Frontal cortex (tissue), 4 donors: ENCODE results near the gene DAB2. TPM values are rescaled to one million over a fixed set of nuclear protein-coding genes. Genes with fewer than 3 reads are reported as not detected.
"Not testable (repeated sequence)": the region's sequence is repeated elsewhere in the genome, so short reads cannot be mapped to it uniquely, and the experiment has no call there.

Experiments
- DNase-seq, 2 donors: peaks; one replicate each; pipeline ENCODE4 v3.0.0; 2012; ENCODE audit warnings: low spot score in 2 of 2
- FAIRE-seq: peaks from 2 replicates; lab custom pipeline; 2012; peaks lifted over from hg19 to GRCh38; lab: Jason Lieb, UNC
- total RNA-seq: library from RNA; depleted of rRNA; stranded (reverse); fragments of >200 nt; gene quantifications from one replicate; pipeline ENCODE4 v1.2.3, GENCODE V29; 2014
- donor health status: control.
- donor health status: control.
- donor health status: control.

Gene DAB2
- total RNA-seq, 1 donor from 2014 or later = 8.6 TPM

DNA sequence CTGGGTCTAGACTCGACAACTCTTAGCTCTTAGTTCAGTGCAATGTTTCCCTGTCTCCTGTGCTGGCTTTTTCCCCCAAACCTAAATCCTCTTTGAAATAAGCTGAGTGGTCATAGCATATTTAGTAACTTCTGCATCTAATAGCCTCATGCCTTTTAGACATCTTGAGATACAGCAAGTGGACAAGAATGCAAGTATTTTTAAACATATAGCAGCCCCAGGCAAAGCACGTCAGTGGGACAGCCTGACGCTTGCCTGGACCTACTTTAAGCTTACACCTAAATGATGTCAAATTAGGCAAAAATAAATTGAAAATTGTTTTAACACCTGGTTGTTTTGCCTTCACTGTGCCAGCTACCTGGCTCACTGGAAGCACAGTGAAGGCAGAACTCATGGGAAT is 68.5 kb downstream of the DAB2 start:
- FAIRE-seq = no peak
- DNase-seq = no peak

DNA sequence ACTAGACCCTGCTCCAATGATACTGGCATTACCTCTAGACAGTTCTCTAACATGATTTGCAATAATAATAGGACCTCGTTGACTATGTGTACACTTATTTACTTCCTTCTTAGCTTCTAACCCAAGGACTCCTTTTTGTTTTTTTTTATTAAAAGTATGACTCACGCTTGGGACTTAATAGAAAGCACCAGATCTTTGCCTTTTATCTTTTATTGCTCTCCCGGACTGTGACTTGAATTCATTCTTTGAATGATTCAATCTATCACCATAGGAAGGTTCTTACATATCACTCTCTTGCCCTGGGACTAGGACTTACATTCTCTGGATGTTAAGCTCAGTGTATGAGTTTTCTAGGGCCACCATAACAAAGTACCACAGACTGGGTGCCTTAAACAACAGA is 69.5 kb downstream of the DAB2 start:
- DNase-seq = no peak
- no peak for FAIRE-seq

DNA sequence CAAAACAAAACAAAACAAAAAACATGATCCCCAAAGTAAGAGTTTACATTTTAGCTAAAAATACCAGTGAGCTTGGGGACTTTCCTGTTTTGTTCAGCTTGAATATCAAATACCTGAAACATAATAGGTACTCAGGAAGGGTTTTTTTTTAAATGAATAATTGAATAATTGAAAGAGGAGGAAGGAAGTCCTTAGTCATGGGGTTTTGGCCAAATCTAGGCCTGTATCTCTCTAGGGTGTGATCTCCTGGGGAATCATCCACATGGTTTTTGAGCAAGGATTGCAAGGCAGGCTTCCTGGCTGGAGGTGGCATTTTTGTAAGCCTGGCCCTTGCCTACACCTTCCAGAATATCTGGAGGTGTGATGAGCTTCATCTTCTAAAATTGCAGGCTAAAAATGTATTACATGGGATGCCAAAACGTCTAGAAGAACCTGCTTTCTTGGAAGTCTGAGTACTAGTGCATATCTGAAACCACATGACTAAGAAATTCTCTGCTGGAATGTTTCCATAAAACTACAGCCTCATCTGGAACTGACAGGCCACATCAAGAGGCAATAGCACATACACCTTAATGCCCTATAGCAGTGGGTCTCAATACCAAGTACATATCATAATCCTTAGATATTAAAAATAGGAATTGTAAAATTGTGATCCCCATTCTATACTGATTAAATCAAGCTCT is 70.9 kb downstream of the DAB2 start:
- FAIRE-seq (no peak), DNase-seq (no peak)

DNA sequence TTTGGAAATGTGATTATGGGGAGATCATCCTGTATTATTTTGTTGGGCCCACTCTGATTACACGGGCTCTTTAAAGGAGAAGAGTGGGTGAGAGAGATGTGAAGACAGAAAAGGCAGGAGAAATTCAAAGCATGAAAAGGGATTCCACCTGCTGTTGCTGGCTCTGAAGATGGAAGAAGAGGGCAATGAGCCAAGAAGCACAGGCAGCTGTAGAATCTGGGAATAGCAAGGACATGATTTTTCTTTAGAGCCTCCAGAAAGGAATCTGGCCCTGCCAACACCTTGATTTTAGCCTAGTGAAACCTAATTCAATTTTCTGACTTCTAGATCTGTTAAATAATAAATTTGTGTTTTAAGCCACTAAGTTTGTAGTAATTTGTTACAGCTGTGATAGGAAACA is 71.8 kb downstream of the DAB2 start:
- FAIRE-seq (no peak), DNase-seq (no peak)

DNA sequence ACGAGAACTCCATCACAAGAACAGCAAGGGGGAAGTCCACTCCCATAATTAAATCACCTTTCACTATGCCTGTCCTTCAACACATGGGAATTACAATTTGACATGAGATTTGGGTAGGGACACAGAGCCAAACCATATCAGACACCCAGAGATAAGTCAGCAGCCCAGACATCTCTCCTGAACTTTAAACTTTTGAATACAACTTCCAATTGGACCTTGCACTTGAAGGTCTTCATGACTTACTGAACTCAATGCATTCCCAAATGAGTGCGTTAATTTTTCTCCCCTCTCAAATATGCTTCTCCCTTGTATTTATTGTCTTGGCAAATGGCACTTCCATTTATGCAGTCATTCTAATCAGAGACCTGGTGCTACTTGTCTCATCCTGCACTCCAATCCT is 72.6 kb downstream of the DAB2 start:
- no peak for FAIRE-seq
- DNase-seq = no peak

DNA sequence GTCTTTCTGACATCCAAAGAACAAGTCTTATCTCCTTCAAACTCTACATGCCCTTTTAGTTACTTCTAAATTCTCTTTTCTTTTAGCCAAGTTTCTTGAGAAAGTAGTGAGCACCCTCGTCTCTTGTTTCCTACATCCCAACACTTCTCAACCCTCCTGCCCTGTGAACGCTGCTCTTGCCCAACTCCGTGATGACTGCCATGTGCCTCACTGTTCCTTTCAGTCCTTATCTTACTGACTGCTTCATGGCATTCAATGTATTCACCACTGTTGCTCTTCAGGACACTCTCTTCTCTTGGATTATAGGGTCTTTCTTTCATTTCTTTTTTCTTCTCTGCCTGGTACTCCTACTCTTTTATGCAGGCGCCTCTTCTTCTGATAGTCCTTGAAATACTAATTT is 75.3 kb downstream of the DAB2 start:
- DNase-seq = no peak
- no peak for FAIRE-seq

DNA sequence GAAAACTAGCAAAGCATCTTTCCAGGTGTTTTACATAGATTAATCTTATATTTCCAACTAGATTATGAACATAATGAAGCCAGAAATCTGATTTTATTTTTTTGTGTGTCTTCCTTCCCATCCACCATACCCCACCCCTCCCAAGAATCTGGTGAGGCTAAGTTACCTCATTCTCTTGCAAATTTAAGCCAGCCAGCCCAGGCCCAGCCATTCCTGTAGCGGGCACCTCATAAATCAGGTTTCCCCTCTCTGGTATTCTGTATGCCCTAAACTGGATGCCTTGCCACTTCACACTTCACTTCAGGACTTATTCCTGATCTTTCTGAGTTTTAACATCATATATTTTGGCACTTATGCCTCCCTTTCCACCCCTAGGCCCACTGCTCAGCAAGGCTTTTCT is 82.3 kb downstream of the DAB2 start:
- DNase-seq = no peak
- FAIRE-seq = no peak

DNA sequence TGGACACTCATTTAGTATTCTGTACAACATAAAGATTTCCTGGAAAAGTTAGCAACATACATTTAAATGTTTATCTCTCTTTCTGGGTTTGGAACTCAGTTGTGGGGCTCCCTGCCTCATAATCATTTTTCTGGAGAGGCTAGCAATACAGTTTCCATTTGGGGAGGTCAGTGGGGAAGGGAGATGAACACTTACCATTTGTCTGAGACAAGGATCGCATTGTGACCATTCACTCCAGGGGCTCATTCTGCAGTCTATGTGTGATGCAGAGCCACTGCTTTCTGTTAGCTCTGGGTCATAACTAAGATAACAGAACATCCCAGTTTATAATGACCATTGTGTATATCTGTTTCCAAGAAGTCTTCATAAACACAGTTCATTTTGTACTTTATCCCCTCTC is 82.9 kb downstream of the DAB2 start:
- FAIRE-seq (no peak), DNase-seq (no peak)

DNA sequence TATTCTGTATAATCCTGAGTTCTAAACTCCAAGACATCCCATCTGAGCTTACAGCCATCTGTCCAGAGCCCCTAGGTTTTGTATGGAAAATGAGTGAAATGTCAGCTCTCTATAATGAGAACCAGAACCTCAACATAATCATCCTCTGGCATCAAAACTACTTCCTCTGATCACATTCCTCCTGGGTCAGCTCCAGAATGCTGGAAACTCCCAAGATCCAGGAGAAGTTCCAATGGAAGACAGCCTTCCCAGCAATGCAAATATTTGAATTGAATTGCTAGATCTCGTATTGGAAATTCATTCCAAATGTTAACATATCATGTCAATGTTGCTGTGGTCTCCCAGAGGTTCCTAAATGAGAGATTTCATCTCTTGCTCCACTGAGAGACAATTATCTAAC is 84.3 kb downstream of the DAB2 start:
- no peak for FAIRE-seq
- DNase-seq = no peak

DNA sequence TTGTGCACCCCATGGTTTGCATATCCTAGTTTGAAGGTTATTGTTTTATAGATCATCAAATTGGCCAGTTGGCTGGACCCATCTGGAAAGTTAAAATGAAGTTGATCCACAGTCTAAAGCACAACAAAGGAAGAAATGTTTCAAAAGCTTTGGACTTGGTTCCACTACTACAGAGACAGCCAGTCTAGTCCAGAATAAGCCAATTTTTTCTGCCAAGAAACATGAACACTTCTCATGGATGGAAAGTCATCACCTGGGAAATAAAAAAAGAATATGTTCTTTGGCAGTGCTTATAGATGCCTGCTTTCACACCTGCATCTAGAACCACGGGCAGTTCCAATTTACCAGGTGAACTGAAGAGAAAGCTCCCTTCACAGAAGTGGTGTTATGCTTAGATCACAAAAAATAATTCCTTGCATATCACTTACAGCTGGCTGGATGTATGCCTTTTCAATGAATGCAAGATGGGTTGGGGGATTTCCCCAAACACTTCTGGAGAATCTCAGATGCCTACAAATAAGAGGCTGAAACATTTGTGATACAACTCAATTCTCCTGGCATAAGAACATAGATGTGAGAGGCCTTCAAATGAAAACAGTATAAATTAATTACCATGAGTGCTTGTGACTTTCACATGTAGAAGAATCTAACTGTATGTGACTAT is 87.4 kb downstream of the DAB2 start:
- no peak for FAIRE-seq

DNA sequence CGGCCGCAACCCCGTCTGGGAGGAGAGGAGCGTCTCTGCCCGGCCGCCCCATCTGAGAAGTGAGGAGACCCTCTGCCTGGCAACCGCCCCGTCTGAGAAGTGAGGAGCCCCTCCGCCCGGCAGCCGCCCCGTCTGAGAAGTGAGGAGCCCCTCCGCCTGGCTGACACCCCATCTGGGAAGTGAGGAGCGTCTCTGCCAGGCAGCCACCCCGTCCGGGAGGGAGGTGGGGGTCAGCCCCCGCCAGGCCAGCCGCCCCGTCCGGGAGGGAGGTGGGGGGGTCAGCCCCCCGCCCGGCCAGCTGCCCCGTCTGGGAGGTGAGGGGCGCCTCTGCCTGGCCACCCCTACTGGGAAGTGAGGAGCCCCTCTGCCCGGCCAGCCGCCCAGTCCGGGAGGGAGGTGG is 90.5 kb downstream of the DAB2 start:
- DNase-seq, FAIRE-seq: not testable (repeated sequence)

More for the DNA sequence above, 87.4 kb downstream of the DAB2 start:
- DNase-seq = no peak

DNA sequence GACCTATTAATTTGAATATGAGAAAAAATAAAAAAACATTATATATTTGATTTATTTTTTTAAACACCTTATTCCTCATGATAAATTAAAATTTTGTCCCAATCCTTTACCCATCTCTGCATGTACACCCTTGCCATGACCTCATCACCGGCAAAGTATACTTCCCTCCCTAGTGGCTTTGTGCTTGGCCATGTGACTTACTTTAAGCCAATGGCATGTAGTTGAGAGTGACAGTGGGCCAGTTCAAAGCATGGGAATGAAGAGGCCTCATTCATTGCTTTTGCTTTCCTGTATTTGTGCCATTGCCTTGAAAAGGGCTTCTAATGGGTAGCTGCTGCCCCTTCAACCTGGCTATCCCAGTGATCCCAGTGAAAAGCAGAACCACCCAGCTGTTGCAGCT is 91.7 kb downstream of the DAB2 start:
- DNase-seq = no peak
- no peak for FAIRE-seq

DNA sequence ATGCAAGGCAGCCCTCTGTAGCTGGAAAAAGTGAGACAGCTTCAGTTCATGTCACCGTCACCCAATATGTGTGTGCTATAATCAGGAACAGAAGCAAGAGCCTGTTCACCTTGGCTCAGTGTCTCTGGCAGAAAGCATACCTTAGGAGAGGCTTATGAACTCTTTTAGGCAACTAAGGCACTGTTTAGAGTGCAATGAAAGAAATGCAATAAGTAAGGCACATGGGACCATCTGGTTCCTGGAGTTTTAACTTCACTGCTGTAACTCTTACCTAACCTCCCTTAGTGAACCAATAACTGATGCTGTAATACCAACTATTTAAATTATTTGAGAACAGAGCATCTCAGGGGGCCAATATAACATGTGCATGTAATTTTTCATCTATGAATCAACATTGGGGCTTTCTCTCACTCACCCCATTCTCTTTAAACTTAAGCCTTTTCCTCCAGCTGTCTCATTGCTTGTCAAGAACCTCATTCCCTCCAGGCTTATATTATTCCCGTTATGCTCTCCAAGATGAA is 92.9 kb downstream of the DAB2 start:
- no peak for DNase-seq

DNA sequence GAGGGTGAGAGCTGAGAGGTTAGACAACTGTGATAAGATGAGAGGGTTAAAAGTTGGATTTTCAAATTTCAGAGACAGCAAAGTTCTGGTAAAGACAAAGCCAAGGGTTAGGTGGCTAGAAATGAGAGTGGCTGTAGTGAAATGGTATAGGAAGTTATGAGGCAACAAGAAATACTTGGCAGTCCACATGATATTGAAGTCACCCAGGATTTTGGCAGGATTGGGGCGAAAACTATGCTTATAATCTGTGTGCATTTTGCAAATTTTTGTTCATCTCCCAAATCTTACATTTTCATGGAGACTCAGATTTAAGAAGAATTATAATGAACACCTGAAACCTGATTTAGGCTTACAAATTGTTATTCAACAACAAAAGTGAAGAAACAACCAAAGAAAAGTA is 96.0 kb downstream of the DAB2 start:
- DNase-seq (no peak), FAIRE-seq (no peak)

More for the DNA sequence above, 92.9 kb downstream of the DAB2 start:
- no peak for FAIRE-seq

DNA sequence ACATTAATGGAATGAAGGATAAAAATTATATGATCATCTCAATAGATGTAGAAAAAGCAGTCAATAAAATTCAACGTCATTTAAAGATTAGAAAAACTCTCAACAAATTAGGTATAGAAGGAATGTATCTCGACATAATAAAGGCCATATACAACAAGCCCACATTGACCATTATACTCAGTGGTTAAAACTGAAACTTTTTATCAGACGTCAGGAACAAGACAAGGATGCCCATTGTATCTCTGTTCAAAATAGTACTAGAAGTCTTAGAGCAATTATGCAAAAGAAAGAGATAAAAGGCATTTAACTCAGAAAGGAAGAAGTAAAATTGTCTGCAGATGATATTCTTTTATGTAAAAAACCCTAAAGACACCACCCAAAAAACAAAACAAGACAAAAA is 101.2 kb downstream of the DAB2 start:
- no peak for DNase-seq
- no peak for FAIRE-seq

Other genes starting within 250 kb of the DAB2 start
- gene FYB1, start 205.4 kb downstream of the DAB2 start, total RNA-seq = 1.6 TPM
- under 0.01 TPM for gene C9, start 60.5 kb downstream of the DAB2 start, total RNA-seq